RWPE2 (cell line): ENCODE data around the gene C1QTNF1.
A peak's percentile ranks its signal among the peaks of the same experiment; 100 is the strongest.

Source experiments
- ATAC-seq: fragments of 200-7000 bp; cut with Tn5 transposase; 3 replicates; pipeline ENCODE4 v1.9.1; 2021; ENCODE audit warnings: low read depth
- DNase-seq: peaks from one replicate; pipeline ENCODE4 v3.0.0-alpha.2; 2020; ENCODE audit warnings: low spot score
- H3K27ac ChIP-seq: fragments of 450-650 bp; 2 replicates; pipeline ENCODE4 v1.5.1; 2017; ENCODE audit warnings: mild to moderate bottlenecking; ENCODE audit not compliant: poor library complexity, severe bottlenecking
- H3K27me3 ChIP-seq: fragments of 250-450 bp; sonication (Bioruptor Pico); 2 replicates; pipeline ENCODE4 v1.5.1; 2021; ENCODE audit warnings: mild to moderate bottlenecking, moderate library complexity; ENCODE audit not compliant: insufficient read depth, poor library complexity, severe bottlenecking
- H3K36me3 ChIP-seq: fragments of 250-450 bp; sonication (Bioruptor Pico); 2 replicates; pipeline ENCODE4 v1.5.1; 2020; ENCODE audit warnings: low read depth, mild to moderate bottlenecking, moderate library complexity
- H3K4me1 ChIP-seq: fragments of 250-450 bp; sonication (Bioruptor Pico); 2 replicates; pipeline ENCODE4 v1.5.1; 2021; ENCODE audit warnings: mild to moderate bottlenecking, moderate library complexity; ENCODE audit not compliant: insufficient read depth, poor library complexity, severe bottlenecking
- H3K4me3 ChIP-seq: fragments of 250-450 bp; sonication (Bioruptor Pico); 2 replicates; pipeline ENCODE4 v1.5.1; 2021; ENCODE audit warnings: mild to moderate bottlenecking, moderate library complexity; ENCODE audit not compliant: severe bottlenecking
- H3K9me3 ChIP-seq: fragments of 250-450 bp; sonication (Bioruptor Pico); 2 replicates; pipeline ENCODE4 v1.5.1; 2021; ENCODE audit warnings: mild to moderate bottlenecking, moderate library complexity; ENCODE audit not compliant: severe bottlenecking
- CTCF ChIP-seq: fragments of 450-650 bp; IDR thresholded peaks from one replicate; pipeline ENCODE4 v1.5.1; 2017; ENCODE audit warnings: mild to moderate bottlenecking, moderate library complexity; ENCODE audit not compliant: poor library complexity, severe bottlenecking

The C1QTNF1 gene

DNA sequence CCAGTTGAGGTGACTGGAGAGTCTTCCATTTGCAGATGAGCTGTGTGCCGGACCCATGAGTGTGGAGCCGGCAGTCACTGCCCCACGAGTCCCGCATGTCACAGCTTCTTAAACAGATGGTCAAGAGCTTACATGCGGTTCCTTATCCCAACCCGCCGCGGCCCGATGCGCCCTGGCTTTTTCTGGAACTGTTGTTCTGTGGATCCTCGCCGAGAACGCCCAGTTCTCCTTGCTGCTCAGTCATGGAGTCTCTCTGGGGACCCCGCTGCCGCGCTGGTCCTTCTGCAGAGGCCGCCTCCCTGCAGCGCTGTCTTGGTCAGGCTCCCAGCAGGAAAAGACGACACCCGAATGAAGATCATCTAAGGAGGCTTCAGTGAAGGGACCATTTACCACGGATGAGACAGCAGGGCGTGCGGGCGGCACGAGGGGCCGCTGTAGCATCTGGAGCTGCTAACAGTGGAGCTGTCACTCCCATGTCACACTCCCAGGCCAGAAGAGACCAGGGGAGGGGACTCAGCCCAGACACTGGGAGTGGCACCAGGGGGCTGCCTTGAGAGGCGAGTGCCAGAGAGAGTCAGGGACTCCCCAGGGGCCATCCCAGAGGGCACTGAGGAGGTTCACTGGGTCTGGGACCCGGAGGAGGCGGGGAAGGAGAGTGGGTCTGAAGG lies 33.5 kb upstream of the C1QTNF1 start:
- H3K36me3 ChIP-seq = peaks cover 50% of the 10 kb centered on the region
- H3K9me3 ChIP-seq = no peaks in the 10 kb centered on the region
- H3K27me3 ChIP-seq = no peaks in the 10 kb centered on the region
- no peak for TF ChIP-seq CTCF
- no peak overlapping the region for H3K27ac ChIP-seq
- no peak for ATAC-seq
- peaks cover 17% of the 10 kb centered on the region for H3K4me1 ChIP-seq
- no peak overlapping the region for H3K4me3 ChIP-seq
- peak; percentile 61 for DNase-seq

DNA sequence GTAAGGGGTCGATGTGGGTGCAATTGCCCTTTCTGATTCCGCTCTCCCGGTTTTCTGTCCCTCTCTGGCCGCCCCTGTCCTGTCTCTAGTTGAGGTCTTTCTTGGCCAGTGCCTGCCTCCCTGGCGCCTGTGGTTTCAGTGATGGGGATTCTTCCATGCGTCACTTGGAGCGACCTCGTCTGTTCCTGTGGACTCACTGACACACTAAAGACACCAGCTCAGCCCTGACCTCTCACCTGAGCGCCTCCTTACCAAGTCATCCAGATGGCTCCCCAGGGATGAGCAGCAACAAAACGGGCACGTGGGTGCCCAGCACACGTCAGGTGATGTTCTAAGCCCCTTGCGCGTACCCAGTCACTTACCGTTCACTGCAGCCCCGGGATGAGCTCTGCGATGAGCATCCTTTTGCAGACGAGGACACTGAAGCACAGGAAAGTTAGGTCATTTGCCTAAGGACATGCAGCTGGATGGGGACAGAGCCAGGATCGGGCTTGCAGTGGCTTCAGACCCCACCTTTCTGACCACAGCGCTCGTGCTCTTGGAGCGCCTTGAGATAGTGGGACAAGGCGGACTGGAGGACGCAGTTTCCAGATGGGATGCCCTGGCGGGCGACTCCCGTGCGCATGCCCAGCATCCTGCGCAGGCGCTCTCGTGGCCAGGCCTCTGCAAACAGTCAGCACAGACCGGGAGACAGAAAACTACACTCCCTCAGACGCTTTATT lies 32.8 kb upstream of the C1QTNF1 start:
- no peak for ATAC-seq
- no peak for TF ChIP-seq CTCF
- no peak overlapping the region for H3K4me3 ChIP-seq
- H3K4me1 ChIP-seq = peaks cover 21% of the 10 kb centered on the region
- peak; percentile 19 for DNase-seq
- no peaks in the 10 kb centered on the region for H3K27me3 ChIP-seq
- no peak overlapping the region for H3K27ac ChIP-seq
- peaks cover 57% of the 10 kb centered on the region for H3K36me3 ChIP-seq
- no peaks in the 10 kb centered on the region for H3K9me3 ChIP-seq

DNA sequence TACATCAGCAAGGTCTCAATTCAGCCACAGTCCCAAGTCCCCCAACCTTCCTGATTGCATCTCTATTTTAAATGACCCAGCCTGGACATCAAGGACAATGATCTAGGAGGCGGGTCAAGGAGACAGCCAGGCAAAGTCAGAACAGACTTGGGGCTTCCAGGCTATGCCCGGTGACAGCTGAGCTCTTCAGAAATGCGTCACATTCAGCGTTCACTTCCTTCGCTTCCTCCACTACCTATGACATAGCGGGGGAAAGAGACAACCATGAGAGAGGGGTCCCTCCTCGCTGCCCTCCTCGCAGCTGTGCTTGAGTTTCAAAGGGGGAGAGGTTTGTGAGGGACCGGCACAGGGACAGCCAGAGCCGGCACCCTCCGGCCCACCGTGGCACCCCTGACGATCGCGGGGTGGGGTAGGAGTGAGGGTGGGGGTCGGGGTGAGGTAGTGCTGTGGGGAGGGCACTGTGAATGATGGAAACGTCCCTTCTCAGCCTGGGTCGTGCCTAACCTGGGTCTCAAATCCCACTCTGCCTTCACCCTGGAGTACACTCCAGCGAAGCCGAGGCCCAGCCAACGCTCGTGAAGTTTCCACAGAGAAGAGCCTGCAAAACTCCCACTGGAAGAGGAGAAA lies 31.9 kb upstream of the C1QTNF1 start:
- TF ChIP-seq CTCF = no peak
- Histone ChIP-seq H3K36me3 (peaks cover 65% of the 10 kb centered on the region), H3K27ac (no peak overlapping the region), H3K4me3 (no peak overlapping the region), H3K27me3 (no peaks in the 10 kb centered on the region), H3K4me1 (peaks cover 22% of the 10 kb centered on the region), H3K9me3 (no peaks in the 10 kb centered on the region)
- no peak for ATAC-seq
- no peak for DNase-seq

GRCh38 chr17:78992542-78993212 lies 31.3 kb upstream of the C1QTNF1 start:
- no peak for TF ChIP-seq CTCF
- Histone ChIP-seq H3K27ac (no peak overlapping the region), H3K36me3 (peaks cover 70% of the 10 kb centered on the region), H3K27me3 (no peaks in the 10 kb centered on the region), H3K4me3 (no peak overlapping the region), H3K9me3 (no peaks in the 10 kb centered on the region), H3K4me1 (peaks cover 18% of the 10 kb centered on the region)
- no peak for DNase-seq
- ATAC-seq = no peak
